K562 (cell line): ENCODE results near the gene SF3B3. TPM values are rescaled to one million over a fixed set of nuclear protein-coding genes. Genes with fewer than 3 reads are reported as not detected.
A peak's percentile ranks its signal among the peaks of the same experiment; 100 is the strongest.

ENCODE experiments used
- ATAC-seq: fragments of 200-7000 bp; cut with Tn5 transposase; 3 replicates; pipeline ENCODE4 v1.9.1; 2020; ENCODE audit warnings: moderate library complexity
- BruUV-seq: library from RNA; stranded (reverse); fragments of 400-500 nt; replicated peaks from 2 replicates; lab custom pipeline; 2021; lab: Mats Ljungman, UMichigan
- CTCF ChIA-PET: fragments of 300-600 bp; formaldehyde crosslinking; extraction: SDS; loops from one replicate; lab custom pipeline; 2021; ENCODE audit warnings: low intra/inter-chr PET ratio; lab: Yijun Ruan, JAX
- POLR2A ChIA-PET: fragments of 300-600, 350-650 bp; sonication (Branson Sonifier 250); formaldehyde crosslinking; extraction: SDS; loops from one replicate; lab custom pipeline; 2021; ENCODE audit warnings: antibody characterized with exemption, inconsistent platforms; lab: Yijun Ruan, JAX
- DNase-seq, 4 experiments: peaks; one replicate each; pipeline versions ENCODE4 v3.0.0 to v3.0.0-alpha.2; 2011 to 2018; ENCODE audit warnings: low spot score in 3 of 4, mixed read lengths in 3 of 4; ENCODE audit errors: extremely low read depth in 1 of 4
- FAIRE-seq: peaks from 2 replicates; lab custom pipeline; 2011; peaks lifted over from hg19 to GRCh38; lab: Jason Lieb, UNC
- H2AFZ ChIP-seq: 2 replicates; pipeline ENCODE4 v1.6.0; 2011; ENCODE audit warnings: low read depth, low read length, control low read depth, inconsistent platforms
- H3K27ac ChIP-seq: fragments of 200-600 bp; 3 replicates; pipeline ENCODE4 v1.8.0; 2011; ENCODE audit warnings: low read depth, mild to moderate bottlenecking, control low read depth, inconsistent platforms, low read length, moderate library complexity, mixed read lengths; ENCODE audit errors: extremely low read depth
- H3K27me3 ChIP-seq, 2 experiments: fragments of 300-600 bp in 1 of 2; 2 replicates in 1 of 2; 3 replicates in 1 of 2; pipeline versions ENCODE4 v1.6.0 to v1.8.0; 2011; ENCODE audit warnings: inconsistent platforms in 2 of 2, low read length in 2 of 2, mild to moderate bottlenecking in 1 of 2, mixed read lengths in 1 of 2, moderate library complexity in 1 of 2; ENCODE audit not compliant: control insufficient read depth in 2 of 2, insufficient read depth in 2 of 2
- H3K36me3 ChIP-seq: fragments of 300-600 bp; 3 replicates; pipeline ENCODE4 v1.8.0; 2011; ENCODE audit warnings: mild to moderate bottlenecking, low read length, inconsistent platforms; ENCODE audit not compliant: control insufficient read depth, insufficient read depth
- H3K4me1 ChIP-seq, 2 experiments: fragments of 200-600 bp in 1 of 2; replicated peaks in 1 of 2; 2 replicates in 1 of 2; 3 replicates in 1 of 2; pipeline versions ENCODE4 v1.5.1 to v1.8.0; 2011; ENCODE audit warnings: inconsistent platforms in 2 of 2, low read length in 2 of 2, mild to moderate bottlenecking in 1 of 2, mixed read lengths in 1 of 2, moderate library complexity in 1 of 2; ENCODE audit not compliant: control insufficient read depth in 2 of 2, insufficient read depth in 2 of 2
- H3K4me2 ChIP-seq: 2 replicates; pipeline ENCODE4 v1.6.1; 2011; ENCODE audit warnings: low read length, control low read depth, inconsistent platforms, mixed read lengths; ENCODE audit not compliant: insufficient read depth
- H3K4me3 ChIP-seq: fragments of 200-600 bp; sonication (generic), shearing (Covaris generic); 2 replicates; pipeline ENCODE4 v1.5.1; 2016; ENCODE audit warnings: control low read depth, inconsistent platforms
- H3K79me2 ChIP-seq: fragments of 200-600 bp; 3 replicates; pipeline ENCODE4 v1.8.0; 2011; ENCODE audit warnings: low read length, inconsistent platforms; ENCODE audit not compliant: control insufficient read depth, insufficient read depth
- H3K9ac ChIP-seq, 2 experiments: 2 replicates each; pipeline versions ENCODE4 v1.6.0 to v1.6.1; 2011; ENCODE audit warnings: low read depth in 2 of 2, low read length in 2 of 2, control low read depth in 1 of 2, inconsistent platforms in 1 of 2, mild to moderate bottlenecking in 1 of 2, mixed read lengths in 1 of 2; ENCODE audit not compliant: insufficient read depth in 1 of 2
- H3K9me1 ChIP-seq: one replicate; pipeline ENCODE4 v1.6.0; 2011; ENCODE audit warnings: inconsistent platforms, mild to moderate bottlenecking, low read length, moderate library complexity; ENCODE audit not compliant: control insufficient read depth, insufficient read depth
- H3K9me3 ChIP-seq: replicated peaks from 2 replicates; pipeline ENCODE4 v1.5.1; 2011; ENCODE audit warnings: low read depth, low read length, inconsistent platforms; ENCODE audit not compliant: control insufficient read depth, insufficient read depth
- H4K20me1 ChIP-seq: replicated peaks from 2 replicates; pipeline ENCODE4 v1.6.1; 2011; ENCODE audit warnings: low read length, inconsistent platforms, mixed read lengths; ENCODE audit not compliant: control insufficient read depth, insufficient read depth
- CHCHD3 ChIP-seq: fragments of 250-450 bp; sonication (Bioruptor Pico); IDR thresholded peaks from 2 replicates; pipeline ENCODE4 v2.1.2; 2022; ENCODE audit warnings: mild to moderate bottlenecking
- E2F1 ChIP-seq: sonication (generic); formaldehyde crosslinking; IDR thresholded peaks from 2 replicates; pipeline ENCODE4 v1.8.1; 2023; ENCODE audit warnings: mild to moderate bottlenecking, missing genetic modification reagents, moderate library complexity
- GABPA ChIP-seq: fragments of 200-800 bp; sonication (Bioruptor generic); conservative IDR thresholded peaks from 2 replicates; pipeline ENCODE4 v1.6.1; 2016; ENCODE audit warnings: low read depth, missing genetic modification characterization, missing compliant biosample characterization
- HNRNPK ChIP-seq: fragments of 200-400 bp; formaldehyde crosslinking; IDR thresholded peaks from one replicate; pipeline ENCODE4 v1.6.1; 2018; ENCODE audit warnings: mild to moderate bottlenecking, low read depth, low read length; ENCODE audit not compliant: poor library complexity, severe bottlenecking
- IRF1 ChIP-seq: sonication (generic); formaldehyde crosslinking; IDR thresholded peaks from 2 replicates; pipeline ENCODE4 v1.8.0; 2022; ENCODE audit warnings: missing genetic modification reagents, mild to moderate bottlenecking, borderline replicate concordance
- MCM7 ChIP-seq, 2 experiments: fragments of 450-650 bp; IDR thresholded peaks; 2 replicates each; pipeline ENCODE4 v1.6.1; 2016 to 2018
- MIER1 ChIP-seq: fragments of 450-650 bp; IDR thresholded peaks from 2 replicates; pipeline ENCODE4 v1.6.1; 2016; ENCODE audit warnings: antibody characterized with exemption, mild to moderate bottlenecking, low read depth
- MXI1 ChIP-seq: IDR thresholded peaks from 2 replicates; pipeline ENCODE4 v1.6.1; 2011; ENCODE audit warnings: low read depth, mild to moderate bottlenecking, improper control_type of control experiment, low read length
- NFE2L1 ChIP-seq: fragments of 450-650 bp; IDR thresholded peaks from 2 replicates; pipeline ENCODE4 v1.6.1; 2016; ENCODE audit warnings: missing genetic modification characterization, low read depth, mild to moderate bottlenecking, missing compliant biosample characterization, moderate library complexity, borderline replicate concordance
- RBBP5 ChIP-seq: fragments of 200-600 bp; sonication (generic); IDR thresholded peaks from 2 replicates; pipeline ENCODE4 v1.6.1; 2012; ENCODE audit warnings: borderline replicate concordance, mild to moderate bottlenecking, low read length, control low read depth, inconsistent platforms; ENCODE audit not compliant: insufficient read depth, poor library complexity, severe bottlenecking
- RBM14 ChIP-seq: fragments of 200-400 bp; formaldehyde crosslinking; IDR thresholded peaks from 2 replicates; pipeline ENCODE4 v1.6.1; 2018; ENCODE audit warnings: low read depth, mild to moderate bottlenecking, low read length, moderate library complexity, borderline replicate concordance; ENCODE audit not compliant: insufficient read depth
- ZBTB5 ChIP-seq: fragments of 450-650 bp; IDR thresholded peaks from 2 replicates; pipeline ENCODE4 v1.6.1; 2017; ENCODE audit warnings: antibody characterized with exemption
- ZFP36 ChIP-seq: fragments of 150-350 bp; IDR thresholded peaks from 2 replicates; pipeline ENCODE4 v1.6.1; 2018; ENCODE audit warnings: low read length, low read depth; ENCODE audit not compliant: partially characterized antibody
- ZNF165 ChIP-seq: fragments of 250-450 bp; sonication (Bioruptor Pico); IDR thresholded peaks from 2 replicates; pipeline ENCODE4 v1.4.0; 2020; ENCODE audit warnings: borderline replicate concordance
- ZNF212 ChIP-seq: fragments of 450-650 bp; formaldehyde crosslinking; IDR thresholded peaks from 2 replicates; pipeline ENCODE4 v1.4.0; 2020; ENCODE audit warnings: mild to moderate bottlenecking
- WGBS: fragments of 100-300 bp; shearing (Covaris generic); methylation state at CpG from one replicate; pipeline ENCODE4 v1.1.6; 2016; ENCODE audit warnings: low coverage, mixed read lengths; ENCODE audit not compliant: insufficient coverage; ENCODE audit errors: missing lambda C conversion rate; 5-methylcytosine and 5-hydroxymethylcytosine counted together
- in situ Hi-C: fragments of 300-500 bp; cut with MboI; formaldehyde crosslinking; loops from 4 replicates; pipeline ENCODE4 v1.15.0; 2018; ENCODE audit warnings: inconsistent platforms, mixed read lengths
- intact Hi-C: fragments of 100-400 bp; cut with micrococcal nuclease; formaldehyde crosslinking; loops from 2 replicates; pipeline ENCODE4 v1.14.2; 2022
- polyA plus RNA-seq, 8 experiments: library from polyadenylated mRNA; depleted of rRNA in 4 of 8; stranded (reverse) in 5 of 8; unstranded in 3 of 8; fragments of >200 nt; fragmentation: Nextera tagmentation in 2 of 8; fragmentation: Illumina TruSeq in 1 of 8; extraction: Ambion mirVana in 2 of 8; extraction: Trizol in 1 of 8; gene quantifications; 2 replicates each; pipeline versions ENCODE4 v1.2.1 to v1.2.3, GENCODE V29; 2011 to 2014; ENCODE audit warnings: inconsistent platforms in 1 of 8, missing spikeins in 1 of 8
- total RNA-seq, 7 experiments: library from RNA; depleted of rRNA in 6 of 7; stranded (reverse); fragments of >200 nt in 6 of 7; fragmentation: Illumina TruSeq in 2 of 7; extraction: Trizol in 2 of 7; gene quantifications; 2 replicates each; pipeline versions ENCODE4 v1.2.1 to v1.2.3, GENCODE V29; 2011 to 2021; ENCODE audit warnings: low replicate concordance in 1 of 7
- TF ChIP-seq, protein P1 (sequence below): fragments of 250-450 bp; sonication (Bioruptor Pico); IDR thresholded peaks from 2 replicates; pipeline ENCODE4 v1.8.0; 2021; ENCODE audit warnings: borderline replicate concordance, mild to moderate bottlenecking, moderate library complexity; ENCODE audit not compliant: poor library complexity, severe bottlenecking
- TF ChIP-seq, protein P2 (sequence below): fragments of 450-650 bp; formaldehyde crosslinking; IDR thresholded peaks from 2 replicates; pipeline ENCODE4 v1.4.0; 2020; ENCODE audit warnings: mild to moderate bottlenecking, moderate library complexity

SF3B3 gene
- total and polyA plus RNA-seq, 9 of the 15 experiments (the other 6 are each of a cell fraction or from before 2014, with no cell fraction given): 98.9 to 546 (median 221) TPM

DNA sequence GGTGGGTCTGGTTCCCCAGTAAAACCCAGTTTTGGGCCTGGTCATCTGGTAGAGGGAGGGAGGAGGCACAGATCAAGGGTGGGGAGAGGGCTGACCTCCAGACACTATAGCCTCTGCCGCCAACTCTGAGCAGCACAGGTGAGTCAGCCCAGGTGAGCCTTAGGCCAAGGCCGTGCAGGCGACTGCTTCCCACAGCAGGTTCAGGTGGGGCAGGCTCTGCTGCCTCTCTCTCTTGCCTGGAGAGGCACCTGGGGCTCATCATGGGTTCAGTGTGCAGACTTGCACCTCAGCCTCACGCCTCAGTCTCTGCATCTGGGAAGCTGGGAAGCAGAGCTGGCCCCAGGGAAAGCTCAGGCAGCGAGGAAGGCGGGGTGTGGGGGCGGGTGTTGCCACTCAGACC is 84.9 kb downstream of the SF3B3 start:
- H3K27me3 ChIP-seq: peaks cover 14 to 48% of the 10 kb centered on the region in 2 experiments; a peak in 4 of 5 replicates
- FAIRE-seq (no peak), DNase-seq (peak in 1 of 4 experiments; percentile 13), ATAC-seq (no peak)
- no peaks in the 10 kb centered on the region for H3K9me1 ChIP-seq
- no TSS peak for BruUV-seq
- intact Hi-C loops (no loop called here), in situ Hi-C loops (no loop called here)
- ChIA-PET POLR2A (no interaction called here), CTCF (no interaction called here)
- no peaks in the 10 kb centered on the region for H3K9me3 ChIP-seq
- no peaks in the 10 kb centered on the region for H3K36me3 ChIP-seq
- H3K4me1 ChIP-seq: peaks cover 0 to 3% of the 10 kb centered on the region in 2 experiments; a peak in 1 of 5 replicates
- no peak overlapping the region for H3K27ac ChIP-seq
- H3K4me3 ChIP-seq: no peak overlapping the region
- H4K20me1 ChIP-seq: no peaks in the 10 kb centered on the region
- H3K4me2 ChIP-seq: no peak overlapping the region
- 17% methylated on average over 7 of the region's 7 CpGs for WGBS
- peak overlapping the region in 1 of 2 experiments; percentile 28; a peak in 1 of 4 replicates for H3K9ac ChIP-seq
- H3K79me2 ChIP-seq: no peaks in the 10 kb centered on the region
- H2AFZ ChIP-seq: no peak overlapping the region
- TF ChIP-seq, protein P1, sequence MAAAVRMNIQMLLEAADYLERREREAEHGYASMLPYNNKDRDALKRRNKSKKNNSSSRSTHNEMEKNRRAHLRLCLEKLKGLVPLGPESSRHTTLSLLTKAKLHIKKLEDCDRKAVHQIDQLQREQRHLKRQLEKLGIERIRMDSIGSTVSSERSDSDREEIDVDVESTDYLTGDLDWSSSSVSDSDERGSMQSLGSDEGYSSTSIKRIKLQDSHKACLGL: no peak
- TF ChIP-seq GABPA (tag): no peak
- TF ChIP-seq NFE2L1 (tag): no peak
- no peak for TF ChIP-seq ZNF212 (CRISPR knock-in tag)
- TF ChIP-seq IRF1: no peak
- no peak for TF ChIP-seq MIER1
- no peak for TF ChIP-seq HNRNPK
- TF ChIP-seq MCM7 (IDR thresholded peaks at IDR 0.05): no peak
- no peak for TF ChIP-seq MXI1
- no peak for TF ChIP-seq CHCHD3 (CRISPR knock-in tag)
- TF ChIP-seq E2F1: no peak
- TF ChIP-seq RBM14: no peak
- TF ChIP-seq, protein P2, sequence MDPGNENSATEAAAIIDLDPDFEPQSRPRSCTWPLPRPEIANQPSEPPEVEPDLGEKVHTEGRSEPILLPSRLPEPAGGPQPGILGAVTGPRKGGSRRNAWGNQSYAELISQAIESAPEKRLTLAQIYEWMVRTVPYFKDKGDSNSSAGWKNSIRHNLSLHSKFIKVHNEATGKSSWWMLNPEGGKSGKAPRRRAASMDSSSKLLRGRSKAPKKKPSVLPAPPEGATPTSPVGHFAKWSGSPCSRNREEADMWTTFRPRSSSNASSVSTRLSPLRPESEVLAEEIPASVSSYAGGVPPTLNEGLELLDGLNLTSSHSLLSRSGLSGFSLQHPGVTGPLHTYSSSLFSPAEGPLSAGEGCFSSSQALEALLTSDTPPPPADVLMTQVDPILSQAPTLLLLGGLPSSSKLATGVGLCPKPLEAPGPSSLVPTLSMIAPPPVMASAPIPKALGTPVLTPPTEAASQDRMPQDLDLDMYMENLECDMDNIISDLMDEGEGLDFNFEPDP: no peak
- TF ChIP-seq ZFP36: no peak
- TF ChIP-seq ZNF165: no peak
- no peak for TF ChIP-seq ZBTB5
- no peak for TF ChIP-seq RBBP5
